Coronary artery (tissue), 2 donors: Measurements from ENCODE around the gene PTPRB.

ENCODE experiments used
- DNase-seq: peaks from one replicate; pipeline ENCODE4 v3.0.0-alpha.2; 2017; ENCODE audit warnings: low spot score
- H3K27ac ChIP-seq, 2 donors: fragments of 200-600 bp; sonication (generic); one replicate each; pipeline ENCODE4 v1.5.1; 2016 to 2019
- H3K4me3 ChIP-seq: fragments of 200-600 bp; sonication (generic); 2 replicates; pipeline ENCODE4 v1.5.1; 2016; ENCODE audit warnings: mild to moderate bottlenecking, moderate library complexity
- CTCF ChIP-seq: fragments of 200-600 bp; sonication (generic); IDR thresholded peaks from one replicate; pipeline ENCODE4 v1.5.1; 2019; ENCODE audit warnings: antibody characterized with exemption

The PTPRB gene

GRCh38 chr12:70666364-70666763, 29.1 kb upstream of the PTPRB start:
- H3K27ac ChIP-seq, result no peak overlapping the region
- H3K4me3 ChIP-seq, result no peak overlapping the region
- DNase-seq, result no peak
- no peak for TF ChIP-seq CTCF

GRCh38 chr12:70664465-70664881, 27.2 kb upstream of the PTPRB start:
- no peak overlapping the region for H3K27ac ChIP-seq

GRCh38 chr12:70663838-70664237, 26.6 kb upstream of the PTPRB start:
- DNase-seq, result no peak
- no peak overlapping the region for H3K27ac ChIP-seq
- TF ChIP-seq CTCF, result no peak
- H3K4me3 ChIP-seq, result no peak overlapping the region

More at GRCh38 chr12:70664465-70664881, 27.2 kb upstream of the PTPRB start:
- H3K4me3 ChIP-seq, result no peak overlapping the region
- no peak for DNase-seq
- TF ChIP-seq CTCF, result no peak

GRCh38 chr12:70661466-70662161, 24.4 kb upstream of the PTPRB start:
- no peak overlapping the region for H3K4me3 ChIP-seq
- DNase-seq, result no peak
- H3K27ac ChIP-seq, result no peak overlapping the region
- no peak for TF ChIP-seq CTCF

GRCh38 chr12:70660620-70661219, 23.5 kb upstream of the PTPRB start:
- no peak for DNase-seq
- H3K27ac ChIP-seq, result no peak overlapping the region
- no peak overlapping the region for H3K4me3 ChIP-seq
- no peak for TF ChIP-seq CTCF

- DNase-seq, result no peak
- TF ChIP-seq CTCF, result no peak
- Histone ChIP-seq H3K4me3 (no peak overlapping the region), H3K27ac (no peak overlapping the region)
Observed at GRCh38 chr12:70660002-70660604, 22.9 kb upstream of the PTPRB start.
